CD4-positive, alpha-beta T cell treated with Interleukin-4 for 4 hours (primary cell): ENCODE data around the gene MTCL1.

ENCODE experiments used
- DNase-seq: peaks from one replicate; pipeline ENCODE4 v3.0.0-alpha.2; 2020

The MTCL1 gene

DNA sequence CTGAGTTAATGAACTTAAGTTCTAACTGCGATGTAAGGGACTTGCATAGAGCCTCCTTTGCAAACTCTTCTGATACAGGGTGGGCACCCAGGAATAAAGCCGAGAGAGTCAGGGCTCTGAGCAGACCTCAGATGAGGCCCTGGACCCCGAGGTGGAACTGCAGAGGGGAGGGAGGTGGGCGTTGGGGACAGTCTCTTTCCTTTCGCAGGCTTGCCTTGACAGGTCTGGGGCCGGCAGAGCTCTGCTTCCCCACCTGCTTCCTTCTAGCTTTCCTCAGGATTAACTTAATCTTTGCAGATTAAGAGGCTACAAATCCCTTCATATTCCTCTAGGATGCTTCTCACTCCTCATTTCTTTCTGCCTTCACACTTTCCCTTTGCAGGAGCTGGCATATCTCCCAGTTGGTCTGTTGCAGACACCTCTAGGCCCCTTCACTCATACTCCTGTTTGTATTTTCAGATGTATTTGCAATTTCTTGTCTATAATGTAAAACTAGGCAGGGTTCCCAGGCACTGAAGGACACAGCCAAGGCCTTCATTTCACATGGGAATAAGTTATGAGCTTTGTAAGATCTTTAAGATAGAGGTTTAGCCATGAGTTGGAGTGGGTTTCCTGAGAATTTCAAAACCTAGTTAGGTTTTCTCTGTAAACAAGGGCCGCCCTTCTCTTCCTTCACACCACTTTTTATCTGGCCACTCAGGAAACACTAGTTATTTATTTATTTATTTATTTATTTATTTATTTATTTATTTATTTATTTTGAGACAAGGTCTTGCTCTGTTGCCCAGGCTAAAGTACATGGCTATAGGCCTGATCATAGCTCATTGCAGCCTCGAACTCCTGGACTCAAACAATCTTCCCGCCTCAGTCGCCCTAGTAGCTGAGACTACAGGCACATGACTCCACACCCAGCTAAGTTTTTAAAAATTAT, 70.9 kb downstream of the MTCL1 start:
- DNase-seq = no peak

DNA sequence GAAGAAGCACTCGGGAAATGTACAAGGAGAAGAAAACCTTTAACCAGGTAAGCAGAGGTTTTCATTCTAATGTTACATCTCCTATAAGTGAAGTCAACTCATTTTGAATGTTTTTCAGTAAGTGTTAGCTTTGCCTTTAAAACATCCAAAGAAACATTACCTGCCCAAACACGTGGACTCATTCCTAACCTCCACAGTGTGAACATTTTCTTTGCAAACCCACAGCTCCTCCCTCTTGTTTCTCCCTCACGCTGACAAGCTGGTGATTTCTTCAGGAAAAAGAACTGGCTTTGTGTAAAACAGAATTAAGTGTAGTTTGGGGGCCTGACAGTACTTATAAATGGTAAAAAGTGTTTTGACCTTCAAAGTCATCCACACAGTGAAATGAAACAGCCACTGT, 72.5 kb downstream of the MTCL1 start:
- no peak for DNase-seq

DNA sequence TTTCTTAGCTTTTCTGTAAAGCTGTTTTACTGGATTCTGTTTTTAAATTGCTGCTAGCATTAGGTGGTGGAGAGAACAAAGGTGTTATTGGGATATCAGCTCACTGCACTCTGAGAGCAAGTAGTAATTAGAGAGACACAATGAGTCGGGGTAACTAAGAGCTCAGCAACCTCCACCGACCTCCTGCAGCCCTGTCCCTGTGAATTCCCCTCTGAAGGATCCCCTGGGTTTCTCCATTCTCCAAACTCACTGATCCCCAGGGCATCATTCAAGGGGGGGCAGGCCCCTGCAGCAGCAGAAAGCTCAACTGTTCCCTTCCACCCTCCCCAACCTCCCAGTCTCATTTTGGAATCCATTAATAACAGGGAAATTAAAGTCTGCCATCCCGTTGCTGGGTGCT, 73.0 kb downstream of the MTCL1 start:
- no peak for DNase-seq

- DNase-seq = no peak
Measured at GRCh38 chr18:8778824-8779223, 73.5 kb downstream of the MTCL1 start.

DNA sequence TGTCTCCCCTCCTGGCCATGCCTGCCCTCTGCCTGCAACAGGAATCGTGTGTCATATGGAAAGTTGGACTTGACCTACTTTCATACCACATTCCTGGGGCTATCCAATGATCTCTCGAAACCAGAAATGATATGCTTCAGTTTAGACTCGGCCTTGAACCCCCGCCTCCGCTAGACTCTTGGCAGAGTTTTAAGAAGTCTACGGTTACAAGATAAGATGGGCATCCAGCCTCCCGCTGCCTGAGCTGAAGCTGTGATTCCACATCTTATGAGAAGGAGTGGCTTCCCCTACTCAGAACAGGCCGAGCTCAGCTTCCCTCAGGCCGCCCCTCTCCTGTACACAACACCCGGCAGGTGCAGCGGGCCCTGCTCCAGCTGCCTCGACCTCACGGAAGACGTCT, 73.9 kb downstream of the MTCL1 start:
- no peak for DNase-seq

DNA sequence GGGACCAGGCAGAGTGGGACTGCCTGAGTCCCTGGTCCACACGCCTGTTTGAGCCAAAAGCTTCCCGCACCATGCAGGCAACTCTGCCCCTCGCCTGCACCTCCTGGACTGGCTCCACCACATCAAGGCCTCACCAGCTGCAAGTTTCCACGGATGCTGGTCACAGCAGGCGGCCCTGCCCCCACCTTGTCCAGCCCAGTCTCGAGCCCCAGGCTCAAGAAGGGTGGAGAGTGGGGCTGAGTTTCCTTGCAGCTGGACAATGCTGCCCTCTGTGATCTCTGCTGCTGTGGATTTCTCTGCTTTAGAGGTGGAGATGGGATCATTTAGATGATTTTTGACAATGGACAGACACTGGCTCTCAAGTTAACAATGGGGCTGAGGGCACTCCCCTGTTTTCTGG, 74.9 kb downstream of the MTCL1 start:
- DNase-seq = no peak

DNA sequence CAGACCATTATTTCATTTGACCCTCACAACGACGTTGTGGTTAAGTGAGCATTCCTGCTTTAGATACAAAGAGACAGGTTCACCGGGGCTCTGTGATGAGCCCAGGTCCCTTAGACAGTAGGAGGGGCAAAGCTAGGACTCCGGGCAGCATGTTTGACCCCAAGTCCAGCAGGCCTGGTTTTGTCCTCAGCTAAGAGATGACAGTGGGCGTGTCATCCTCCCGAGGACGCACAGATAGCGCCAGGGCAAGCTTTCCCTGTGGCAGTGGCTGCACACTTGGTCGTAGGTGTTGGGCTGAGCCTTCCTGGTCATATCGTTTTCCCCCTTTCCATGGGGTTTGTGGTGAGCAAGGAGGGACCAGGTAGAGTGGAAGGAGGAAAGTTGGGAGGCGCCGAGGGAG, 76.3 kb downstream of the MTCL1 start:
- no peak for DNase-seq

GRCh38 chr18:8783335-8783993, 78.1 kb downstream of the MTCL1 start:
- DNase-seq = no peak

DNA sequence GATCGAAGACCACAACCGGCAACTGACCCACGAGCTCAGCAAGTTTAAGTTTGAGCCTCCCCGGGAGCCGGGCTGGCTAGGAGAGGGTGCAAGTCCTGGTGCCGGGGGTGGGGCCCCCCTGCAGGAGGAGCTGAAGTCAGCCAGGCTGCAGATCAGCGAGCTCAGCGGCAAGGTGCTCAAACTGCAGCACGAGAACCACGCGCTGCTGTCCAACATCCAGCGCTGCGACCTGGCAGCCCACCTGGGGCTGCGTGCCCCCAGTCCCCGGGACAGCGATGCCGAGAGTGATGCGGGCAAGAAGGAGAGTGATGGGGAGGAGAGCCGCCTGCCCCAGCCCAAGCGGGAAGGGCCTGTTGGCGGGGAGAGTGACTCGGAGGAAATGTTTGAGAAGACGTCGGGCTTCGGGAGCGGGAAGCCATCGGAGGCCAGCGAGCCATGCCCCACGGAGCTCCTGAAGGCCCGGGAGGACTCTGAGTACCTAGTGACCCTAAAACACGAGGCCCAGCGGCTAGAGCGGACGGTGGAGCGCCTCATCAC, 78.7 kb downstream of the MTCL1 start:
- no peak for DNase-seq

GRCh38 chr18:8785261-8785660, 79.9 kb downstream of the MTCL1 start:
- DNase-seq = no peak

DNA sequence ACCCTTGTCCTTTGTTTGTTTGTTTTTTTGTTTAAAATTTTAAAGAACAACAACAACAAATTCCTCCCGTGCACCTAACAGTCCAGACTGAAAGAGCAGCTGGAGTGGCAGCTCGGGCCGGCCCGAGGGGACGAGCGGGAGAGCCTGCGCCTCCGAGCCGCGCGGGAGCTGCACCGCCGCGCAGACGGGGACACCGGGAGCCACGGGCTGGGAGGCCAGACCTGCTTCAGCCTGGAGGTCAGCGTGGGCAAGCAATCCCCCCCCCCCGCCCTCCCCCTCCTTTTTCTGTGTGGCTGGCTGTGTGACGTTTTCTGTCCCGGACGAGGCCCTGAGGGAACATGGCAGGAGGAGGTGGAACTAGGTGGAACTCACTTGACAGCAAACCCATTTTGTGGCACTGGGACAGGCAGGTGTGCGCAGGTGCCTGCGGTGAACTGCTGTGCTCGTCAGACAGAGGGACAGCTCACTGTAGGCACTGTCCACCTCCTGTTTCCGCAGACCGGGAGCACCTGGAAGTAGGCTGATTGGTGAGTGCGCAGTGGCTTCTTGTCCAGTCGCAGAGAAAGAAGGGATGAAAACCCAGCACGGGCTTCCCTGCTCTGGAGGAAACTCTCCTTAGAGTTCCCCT, 80.6 kb downstream of the MTCL1 start:
- no peak for DNase-seq

DNA sequence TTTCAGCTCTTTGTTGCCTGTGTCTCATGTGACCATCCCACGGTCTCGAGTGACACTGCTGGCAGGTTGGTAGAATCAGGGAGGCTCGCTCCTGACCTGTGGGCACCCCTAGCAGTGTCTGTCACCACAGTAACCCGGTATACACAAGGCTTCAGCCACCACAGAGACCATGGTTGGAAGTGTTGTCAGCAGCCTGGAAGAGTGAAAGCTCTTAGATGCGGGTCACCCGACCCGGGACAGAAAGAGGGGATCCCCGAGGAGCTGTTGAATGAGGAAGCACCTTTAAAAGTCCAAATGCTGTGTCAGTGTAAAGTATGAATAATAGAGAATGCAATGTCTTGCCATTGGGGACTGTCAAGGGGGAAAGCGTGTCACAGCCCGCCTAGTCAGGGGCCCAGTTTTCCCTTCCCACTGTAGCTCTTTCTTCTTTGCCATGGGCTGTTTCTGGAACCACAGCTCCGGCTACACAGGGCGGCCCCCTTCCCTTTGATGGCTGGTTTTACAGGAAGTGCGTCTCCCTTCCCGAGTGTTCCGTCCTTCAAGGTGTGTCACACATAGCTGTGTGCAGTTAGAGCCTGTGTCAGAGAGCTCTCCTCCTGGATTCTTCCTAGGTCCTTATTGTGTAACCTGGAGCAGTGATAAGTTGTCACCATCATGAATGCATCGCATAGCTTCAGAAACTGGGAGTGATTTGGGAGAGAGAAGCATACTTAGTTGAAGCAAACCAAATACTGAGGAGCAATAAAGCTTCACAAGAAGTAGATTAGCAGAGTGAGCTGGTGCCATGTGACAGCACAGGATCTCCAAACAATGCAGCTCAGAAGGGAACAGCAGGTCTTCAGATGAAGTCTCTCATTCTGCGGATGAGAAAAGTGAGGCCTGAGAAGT, 81.4 kb downstream of the MTCL1 start:
- no peak for DNase-seq

DNA sequence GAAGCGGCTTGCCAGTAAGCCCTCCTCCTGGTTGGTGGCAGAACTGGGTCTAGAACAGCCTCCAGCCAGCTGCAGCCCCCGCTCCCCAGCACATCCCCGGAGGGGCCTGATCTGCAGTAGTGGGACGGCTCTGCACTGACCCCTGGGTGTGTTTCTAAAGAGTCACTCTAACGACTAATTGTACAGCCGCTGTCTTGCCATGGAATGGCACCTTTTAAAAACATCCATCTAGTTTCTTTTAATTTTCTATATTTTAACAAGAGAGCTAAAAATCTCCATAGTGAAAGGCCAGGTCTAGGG, 82.0 kb downstream of the MTCL1 start:
- DNase-seq = no peak

DNA sequence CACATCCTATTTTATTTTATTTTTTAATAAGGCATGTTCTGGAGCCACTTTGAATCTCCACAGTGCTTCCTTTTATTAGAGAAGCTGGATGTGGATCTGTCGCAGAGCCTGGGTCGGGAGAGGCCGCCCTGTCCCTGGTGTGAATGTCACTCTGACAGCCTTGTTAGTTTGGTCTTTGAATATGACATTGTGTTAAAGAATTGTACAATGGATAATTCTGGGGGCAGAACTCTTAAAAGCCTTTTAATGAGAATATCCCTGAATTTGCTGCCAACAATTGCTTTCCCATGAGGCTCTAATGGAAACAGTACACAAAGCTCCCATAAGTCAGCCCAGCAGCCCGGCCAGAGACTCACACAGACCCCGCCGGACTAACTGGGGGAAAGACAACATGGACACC, 82.4 kb downstream of the MTCL1 start:
- no peak for DNase-seq

- no peak for DNase-seq
Measured at GRCh38 chr18:8788503-8789429, 83.4 kb downstream of the MTCL1 start.

- no peak for DNase-seq
Measured at GRCh38 chr18:8791171-8791651, 85.9 kb downstream of the MTCL1 start.

- no peak for DNase-seq
Measured at GRCh38 chr18:8792688-8793316, 87.4 kb downstream of the MTCL1 start.

- DNase-seq = no peak
Measured at GRCh38 chr18:8793445-8794155, 88.2 kb downstream of the MTCL1 start.

- no peak for DNase-seq
Measured at GRCh38 chr18:8794156-8794933, 89.0 kb downstream of the MTCL1 start.

GRCh38 chr18:8794934-8795280, 89.6 kb downstream of the MTCL1 start:
- no peak for DNase-seq
